ENCODE measurements around the gene SORL1.

GRCh38 chr11:121664144-121664543 is 212.0 kb downstream of the SORL1 start:
- TF ChIP-seq POLR2A (IDR thresholded peaks at IDR 0.05; ENCODE audit: low read depth) (no peak), EP300 (IDR thresholded peaks at IDR 0.05) (no peak), CTCF (IDR thresholded peaks at IDR 0.05) (no peak), POLR2AphosphoS5 (IDR thresholded peaks at IDR 0.05) (no peak)
